ENCODE measurements around the gene MICA. TPM values are rescaled to one million over a fixed set of nuclear protein-coding genes. Genes with fewer than 3 reads are reported as not detected.
A peak's percentile ranks its signal among the peaks of the same experiment; 100 is the strongest.

MICA gene
- total and polyA plus RNA-seq, 9 of the 15 experiments (the other 6 are each of a cell fraction or from before 2014, with no cell fraction given), result 11.8 to 24.6 (median 16.7) TPM

DNA sequence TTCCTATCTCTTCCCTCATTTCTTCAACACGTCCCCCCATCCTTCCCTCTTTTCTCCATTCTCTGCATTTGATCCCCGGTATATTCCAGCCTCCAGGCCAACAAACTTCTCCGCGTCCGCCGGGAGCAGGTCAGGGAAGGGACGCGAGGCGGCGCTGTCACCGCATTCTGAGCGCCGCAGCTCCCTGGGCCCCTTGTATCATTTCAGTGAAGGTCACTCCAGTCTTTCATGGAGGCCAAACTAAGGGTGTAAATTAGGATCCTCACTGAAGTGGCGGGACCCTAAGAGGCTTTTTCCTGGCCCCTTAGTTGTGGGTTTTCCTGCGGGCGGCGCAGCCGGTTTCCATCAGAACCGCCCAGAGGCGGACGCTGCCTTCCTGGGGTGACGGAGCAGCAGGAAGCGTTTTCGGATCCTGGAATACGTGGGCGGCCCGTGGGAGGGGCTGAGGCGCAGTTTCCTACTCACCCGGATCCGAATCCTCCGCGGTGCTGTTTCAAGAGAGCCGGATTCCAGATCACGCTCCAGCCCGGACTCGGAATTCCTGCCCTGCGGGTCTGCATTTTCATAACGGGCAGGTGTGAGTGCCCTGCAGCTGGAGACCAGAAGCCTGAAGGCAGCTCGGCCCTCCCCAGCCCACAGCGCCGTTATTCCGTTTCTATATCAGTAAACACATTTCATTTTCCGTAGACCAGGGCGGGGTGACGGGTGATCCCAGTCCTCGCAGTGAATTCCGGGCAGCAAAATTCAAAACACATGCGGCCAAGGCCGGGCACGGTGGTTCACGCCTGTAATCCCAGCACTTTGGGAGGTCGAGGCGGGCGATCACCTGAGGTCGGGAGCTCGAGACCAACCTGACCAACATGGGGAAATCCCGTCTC, 3.6 kb upstream of the MICA start (continued):
- TF ChIP-seq REST (IDR thresholded peaks at IDR 0.05; ENCODE audit: borderline replicate concordance) (peak; percentile 86), REST (CRISPR knock-in tag; IDR thresholded peaks at IDR 0.05; ENCODE audit: low read depth) (peak; percentile 61; the same call in 1 of the 2 replicates), KLF16 (IDR thresholded peaks at IDR 0.05) (no peak), EZH2 (IDR thresholded peaks at IDR 0.05; ENCODE audit: borderline replicate concordance, low read depth, low read length) (no peak), SNIP1 (IDR thresholded peaks at IDR 0.05; ENCODE audit: low read depth) (no peak), ZBTB12 (CRISPR knock-in tag; IDR thresholded peaks at IDR 0.05) (no peak), ZNF143 (CRISPR knock-in tag; IDR thresholded peaks at IDR 0.05) (no peak), EP300 (IDR thresholded peaks at IDR 0.05; ENCODE audit: low read length) (no peak)
- TF ChIP-seq, protein P1, sequence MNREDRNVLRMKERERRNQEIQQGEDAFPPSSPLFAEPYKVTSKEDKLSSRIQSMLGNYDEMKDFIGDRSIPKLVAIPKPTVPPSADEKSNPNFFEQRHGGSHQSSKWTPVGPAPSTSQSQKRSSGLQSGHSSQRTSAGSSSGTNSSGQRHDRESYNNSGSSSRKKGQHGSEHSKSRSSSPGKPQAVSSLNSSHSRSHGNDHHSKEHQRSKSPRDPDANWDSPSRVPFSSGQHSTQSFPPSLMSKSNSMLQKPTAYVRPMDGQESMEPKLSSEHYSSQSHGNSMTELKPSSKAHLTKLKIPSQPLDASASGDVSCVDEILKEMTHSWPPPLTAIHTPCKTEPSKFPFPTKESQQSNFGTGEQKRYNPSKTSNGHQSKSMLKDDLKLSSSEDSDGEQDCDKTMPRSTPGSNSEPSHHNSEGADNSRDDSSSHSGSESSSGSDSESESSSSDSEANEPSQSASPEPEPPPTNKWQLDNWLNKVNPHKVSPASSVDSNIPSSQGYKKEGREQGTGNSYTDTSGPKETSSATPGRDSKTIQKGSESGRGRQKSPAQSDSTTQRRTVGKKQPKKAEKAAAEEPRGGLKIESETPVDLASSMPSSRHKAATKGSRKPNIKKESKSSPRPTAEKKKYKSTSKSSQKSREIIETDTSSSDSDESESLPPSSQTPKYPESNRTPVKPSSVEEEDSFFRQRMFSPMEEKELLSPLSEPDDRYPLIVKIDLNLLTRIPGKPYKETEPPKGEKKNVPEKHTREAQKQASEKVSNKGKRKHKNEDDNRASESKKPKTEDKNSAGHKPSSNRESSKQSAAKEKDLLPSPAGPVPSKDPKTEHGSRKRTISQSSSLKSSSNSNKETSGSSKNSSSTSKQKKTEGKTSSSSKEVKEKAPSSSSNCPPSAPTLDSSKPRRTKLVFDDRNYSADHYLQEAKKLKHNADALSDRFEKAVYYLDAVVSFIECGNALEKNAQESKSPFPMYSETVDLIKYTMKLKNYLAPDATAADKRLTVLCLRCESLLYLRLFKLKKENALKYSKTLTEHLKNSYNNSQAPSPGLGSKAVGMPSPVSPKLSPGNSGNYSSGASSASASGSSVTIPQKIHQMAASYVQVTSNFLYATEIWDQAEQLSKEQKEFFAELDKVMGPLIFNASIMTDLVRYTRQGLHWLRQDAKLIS (CRISPR knock-in tag; IDR thresholded peaks at IDR 0.05), result peak; percentile 82; the same call in 1 of the 2 replicates
- TF ChIP-seq, protein P2, sequence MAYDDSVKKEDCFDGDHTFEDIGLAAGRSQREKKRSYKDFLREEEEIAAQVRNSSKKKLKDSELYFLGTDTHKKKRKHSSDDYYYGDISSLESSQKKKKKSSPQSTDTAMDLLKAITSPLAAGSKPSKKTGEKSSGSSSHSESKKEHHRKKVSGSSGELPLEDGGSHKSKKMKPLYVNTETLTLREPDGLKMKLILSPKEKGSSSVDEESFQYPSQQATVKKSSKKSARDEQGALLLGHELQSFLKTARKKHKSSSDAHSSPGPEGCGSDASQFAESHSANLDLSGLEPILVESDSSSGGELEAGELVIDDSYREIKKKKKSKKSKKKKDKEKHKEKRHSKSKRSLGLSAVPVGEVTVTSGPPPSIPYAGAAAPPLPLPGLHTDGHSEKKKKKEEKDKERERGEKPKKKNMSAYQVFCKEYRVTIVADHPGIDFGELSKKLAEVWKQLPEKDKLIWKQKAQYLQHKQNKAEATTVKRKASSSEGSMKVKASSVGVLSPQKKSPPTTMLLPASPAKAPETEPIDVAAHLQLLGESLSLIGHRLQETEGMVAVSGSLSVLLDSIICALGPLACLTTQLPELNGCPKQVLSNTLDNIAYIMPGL (CRISPR knock-in tag; IDR thresholded peaks at IDR 0.05), result peak; percentile 87
